Subcutaneous adipose tissue (tissue), 4 donors: ENCODE results near the gene INTS11. TPM values are rescaled to one million over a fixed set of nuclear protein-coding genes. Genes with fewer than 3 reads are reported as not detected.

Experiments
- CTCF ChIP-seq: fragments of 450-650 bp; IDR thresholded peaks from one replicate; pipeline ENCODE4 v1.5.1; 2016; ENCODE audit warnings: low read depth, mild to moderate bottlenecking, control low read depth, antibody characterized with exemption, moderate library complexity
- total RNA-seq, 4 donors: library from RNA; depleted of rRNA; stranded (reverse); fragments of >200 nt; gene quantifications; one replicate each; pipeline ENCODE4 v1.1.0, GENCODE V29; 2016

INTS11 gene
- total RNA-seq, 4 donors from 2014 or later, result 50.5 to 122 (median 60.6) TPM

DNA sequence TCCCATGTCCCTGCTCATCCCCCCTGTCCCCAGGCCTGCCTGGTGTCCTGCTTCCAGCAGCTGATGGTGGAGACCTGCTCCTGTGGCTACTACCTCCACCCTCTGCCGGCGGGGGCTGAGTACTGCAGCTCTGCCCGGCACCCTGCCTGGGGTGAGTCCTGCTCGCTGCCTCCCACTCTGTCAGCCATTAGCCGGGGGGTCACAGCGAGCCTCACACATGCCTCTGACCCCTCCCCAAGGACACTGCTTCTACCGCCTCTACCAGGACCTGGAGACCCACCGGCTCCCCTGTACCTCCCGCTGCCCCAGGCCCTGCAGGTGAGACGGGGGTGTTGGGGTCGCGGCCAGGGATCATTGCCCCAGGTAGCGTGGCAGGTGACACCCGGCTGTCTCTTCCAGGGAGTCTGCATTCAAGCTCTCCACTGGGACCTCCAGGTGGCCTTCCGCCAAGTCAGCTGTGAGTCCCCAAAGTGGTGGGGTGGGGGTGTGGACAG, 34.2 kb downstream of the INTS11 start:
- TF ChIP-seq CTCF, result no peak

- no peak for TF ChIP-seq CTCF
Observed at GRCh38 chr1:1287288-1288110, 37.0 kb downstream of the INTS11 start.

- no peak for TF ChIP-seq CTCF
Observed at GRCh38 chr1:1286313-1287261, 37.9 kb downstream of the INTS11 start.

- TF ChIP-seq CTCF, result no peak
Observed at GRCh38 chr1:1285611-1286311, 38.7 kb downstream of the INTS11 start.

DNA sequence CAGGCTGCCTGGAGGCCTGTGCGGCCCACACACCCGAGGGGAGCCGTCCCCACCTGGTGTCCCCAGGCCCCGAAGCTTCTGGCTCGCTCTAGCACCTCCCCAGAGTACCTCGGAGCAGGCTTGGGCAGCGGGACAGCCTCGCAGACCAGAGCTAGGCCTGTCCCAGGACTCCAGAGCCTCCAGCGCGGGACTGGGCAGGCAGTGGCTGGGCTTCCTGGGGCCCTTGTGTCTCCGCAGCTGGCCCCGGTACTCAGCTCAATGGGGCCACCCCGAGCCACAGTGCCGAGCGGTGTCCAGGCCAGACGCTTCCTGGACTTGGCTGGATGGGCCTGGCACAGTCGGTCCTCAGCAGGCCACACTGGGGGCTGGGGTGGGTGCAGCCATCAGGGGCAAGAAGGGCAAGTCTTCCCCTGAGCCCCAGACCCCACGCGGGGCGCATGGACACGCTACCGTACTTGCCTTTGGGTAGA, 39.3 kb downstream of the INTS11 start:
- TF ChIP-seq CTCF, result no peak

DNA sequence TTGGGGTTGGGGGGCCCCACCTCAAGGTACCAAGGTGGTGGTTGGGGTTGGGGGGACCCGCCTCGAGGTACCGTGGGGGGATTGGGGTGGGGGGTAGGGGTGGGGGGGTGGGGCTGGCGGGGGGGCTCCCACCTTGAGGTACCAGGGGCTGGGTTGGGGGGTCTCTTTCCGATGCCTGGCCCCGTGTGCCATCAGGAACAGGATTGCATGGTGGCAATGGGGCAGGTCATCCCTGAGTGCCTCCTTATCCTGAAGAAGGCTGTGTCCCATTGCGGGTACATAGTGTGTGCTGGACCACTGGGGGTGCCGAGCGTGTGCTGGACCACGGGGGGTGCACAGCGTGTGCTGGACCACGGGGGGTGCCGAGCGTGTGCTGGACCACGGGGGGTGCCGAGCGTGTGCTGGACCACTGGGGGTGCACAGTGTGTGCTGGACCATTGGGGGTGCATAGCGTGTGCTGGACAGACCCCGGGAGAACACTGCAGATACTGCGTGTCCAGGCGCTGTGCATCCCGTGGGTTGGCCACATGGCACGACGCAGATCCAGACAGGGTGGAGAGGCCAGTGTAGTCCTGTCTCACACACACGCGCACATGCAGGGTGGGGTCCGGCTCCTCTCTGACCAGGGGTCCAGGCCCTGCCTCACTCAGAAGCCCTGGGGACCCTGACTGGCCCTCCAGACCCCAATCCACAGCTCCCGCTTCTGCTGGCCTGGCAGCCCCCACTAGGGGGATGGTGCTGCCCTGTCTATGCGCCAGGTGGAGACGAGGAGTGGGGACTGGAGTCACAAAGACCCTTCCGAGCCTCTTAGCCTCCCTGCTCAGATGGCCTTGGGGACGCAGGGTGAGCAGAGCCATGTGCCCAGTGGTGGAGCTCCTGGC, 40.0 kb downstream of the INTS11 start:
- no peak for TF ChIP-seq CTCF
